Stimulated activated CD8-positive, alpha-beta memory T cell treated with anti-CD3 and anti-CD28 coated beads, Interleukin-4, amount 100 ng/mL, for 48 hours (primary cell): ENCODE measurements around the gene PCIF1.

Experiments used
- DNase-seq: peaks from one replicate; pipeline ENCODE4 v3.0.0-alpha.2; 2020

Gene PCIF1

DNA sequence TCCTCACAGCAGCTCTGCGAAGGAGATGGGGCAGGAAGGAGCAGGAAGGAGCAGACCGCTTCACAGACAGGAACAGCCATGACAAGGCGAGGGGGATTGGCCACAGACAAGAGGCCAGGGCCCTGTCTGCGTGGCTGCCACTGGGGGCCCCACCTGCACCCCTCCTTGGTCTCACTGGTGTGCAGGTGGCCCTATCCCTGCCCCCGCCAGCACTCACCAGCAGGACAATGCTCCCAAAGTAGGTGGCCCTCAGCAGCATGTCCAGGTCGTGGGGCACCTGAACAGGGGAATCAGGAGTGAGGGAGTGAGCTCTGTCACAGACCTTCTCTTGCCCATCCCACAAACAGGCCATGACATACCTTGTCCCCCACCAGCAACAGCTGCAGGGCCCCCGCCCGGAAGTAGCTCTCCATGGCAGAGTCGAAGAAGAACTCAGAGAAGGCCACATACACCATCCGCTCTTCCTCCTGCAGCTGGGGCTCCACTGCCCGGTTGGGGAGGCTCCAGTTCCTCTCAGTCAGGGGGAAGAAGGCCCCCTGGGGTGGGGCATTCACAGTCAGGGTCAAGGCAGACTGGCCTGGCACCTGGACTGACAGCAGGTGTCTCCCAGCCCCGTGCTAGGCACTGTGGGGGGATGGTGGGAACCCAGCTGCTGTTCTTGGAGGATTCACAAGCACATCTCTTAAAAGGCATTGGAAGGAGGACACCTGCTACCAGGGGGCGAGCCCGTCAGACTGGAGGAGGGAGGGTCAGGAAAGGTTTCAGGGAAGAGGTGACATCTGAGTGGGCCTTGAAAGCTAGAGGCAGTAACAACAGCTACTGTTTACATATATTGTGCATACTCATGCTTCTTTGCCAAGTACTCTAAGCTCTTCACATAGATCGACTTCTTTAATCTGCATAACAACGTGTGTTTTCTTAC lies 29.6 kb upstream of the PCIF1 start:
- DNase-seq = no peak

DNA sequence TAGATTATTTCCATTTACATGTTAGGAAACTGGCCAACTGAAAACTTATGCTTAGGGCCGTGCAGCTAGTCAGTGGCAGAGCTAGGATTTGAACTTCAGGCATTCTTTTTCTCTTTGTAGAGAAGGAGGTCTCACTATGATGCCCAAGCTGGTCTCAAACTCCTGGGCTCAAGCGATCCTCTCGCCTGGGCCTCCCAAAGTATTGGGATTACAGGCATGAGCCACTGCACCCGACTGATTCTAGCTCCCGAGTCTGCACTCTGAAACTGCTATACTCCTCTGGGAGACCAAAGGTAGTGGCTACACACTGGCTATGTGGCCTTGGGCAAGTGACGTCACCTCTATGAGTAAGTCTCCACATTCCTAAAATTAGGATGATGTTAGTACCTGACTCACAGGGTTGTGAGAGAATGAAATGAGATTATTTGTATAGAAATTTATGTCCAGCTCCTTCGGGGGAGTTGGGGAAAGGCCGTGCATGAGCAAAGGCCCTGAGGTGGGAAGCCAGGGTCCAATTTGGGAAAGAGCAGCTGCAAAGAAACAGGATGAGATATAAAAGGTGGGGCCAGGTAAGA lies 28.9 kb upstream of the PCIF1 start:
- DNase-seq = no peak

DNA sequence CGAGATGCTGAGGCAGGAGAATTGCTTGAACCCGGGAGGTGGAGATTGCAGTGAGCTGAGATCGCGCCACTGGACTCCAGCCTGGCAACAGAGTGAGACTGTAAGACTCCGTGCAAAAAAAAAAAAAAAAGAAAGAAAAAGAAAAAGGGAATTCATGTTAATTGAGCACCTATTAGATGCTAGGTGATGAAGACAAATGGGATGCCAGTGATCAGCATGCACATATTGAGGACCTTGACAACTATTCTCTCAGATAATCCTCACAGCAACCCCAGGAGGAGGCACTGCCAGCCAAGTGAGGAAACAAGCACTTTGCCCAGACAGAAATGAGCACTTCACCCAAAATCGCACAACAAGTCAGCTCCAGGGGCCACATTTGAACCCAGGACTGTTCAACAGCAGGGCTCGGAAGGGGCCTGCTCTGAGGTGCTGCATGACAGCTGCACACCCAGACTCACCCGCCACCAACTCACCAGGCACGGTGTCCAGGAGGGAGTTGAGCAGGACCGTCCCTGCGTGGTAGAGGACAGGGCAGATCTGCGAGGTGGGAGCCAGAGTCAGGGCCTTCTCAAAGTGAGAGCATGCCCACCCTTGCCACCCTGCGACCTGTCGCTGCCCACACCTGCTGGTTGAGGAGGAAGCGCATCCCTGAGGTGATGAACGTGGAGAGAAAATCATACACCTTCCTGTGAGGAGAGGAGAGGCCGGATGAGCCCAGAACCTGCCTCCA lies 27.1 kb upstream of the PCIF1 start:
- DNase-seq = no peak

DNA sequence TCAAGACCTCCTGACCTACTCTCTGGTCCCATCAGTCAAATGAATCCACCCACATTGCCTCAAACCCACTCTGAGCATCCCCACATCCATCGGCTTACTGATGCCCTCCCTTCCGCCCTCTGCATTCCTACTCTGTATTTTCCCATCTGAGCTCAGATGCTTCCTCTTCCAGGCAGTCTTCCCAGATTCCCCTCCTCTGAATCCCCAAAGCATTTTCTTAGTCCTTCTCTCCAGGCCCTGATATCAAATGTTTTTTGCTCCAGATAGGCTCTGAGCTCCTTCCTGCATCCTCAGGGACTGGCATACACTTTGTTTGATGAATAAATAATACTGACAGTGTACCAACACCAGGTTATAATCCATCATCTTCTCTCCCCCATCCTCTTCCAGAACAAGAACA lies 26.4 kb upstream of the PCIF1 start:
- DNase-seq = no peak

DNA sequence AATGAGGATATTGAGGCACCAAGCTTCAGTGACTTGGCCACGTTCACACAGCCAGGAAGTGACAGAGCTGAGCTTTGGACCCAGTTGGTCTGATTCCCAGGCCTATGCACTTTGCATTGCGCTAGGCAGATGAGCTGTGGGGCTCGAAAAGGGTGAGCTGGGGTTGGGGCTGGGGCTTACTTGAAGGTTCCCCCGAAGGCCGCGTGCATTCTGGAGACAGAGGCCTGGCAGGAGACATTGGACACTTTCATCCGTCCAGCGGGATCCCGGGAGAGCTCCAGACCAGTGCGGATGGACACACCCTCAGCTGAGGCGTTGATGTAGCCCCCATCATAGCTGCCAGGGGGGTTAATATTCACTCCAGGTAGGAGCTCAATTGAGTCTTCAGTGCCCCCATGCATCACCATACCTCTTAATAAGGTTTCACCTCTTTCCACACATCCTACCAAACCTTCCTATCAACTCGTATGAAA lies 25.1 kb upstream of the PCIF1 start:
- DNase-seq = no peak

DNA sequence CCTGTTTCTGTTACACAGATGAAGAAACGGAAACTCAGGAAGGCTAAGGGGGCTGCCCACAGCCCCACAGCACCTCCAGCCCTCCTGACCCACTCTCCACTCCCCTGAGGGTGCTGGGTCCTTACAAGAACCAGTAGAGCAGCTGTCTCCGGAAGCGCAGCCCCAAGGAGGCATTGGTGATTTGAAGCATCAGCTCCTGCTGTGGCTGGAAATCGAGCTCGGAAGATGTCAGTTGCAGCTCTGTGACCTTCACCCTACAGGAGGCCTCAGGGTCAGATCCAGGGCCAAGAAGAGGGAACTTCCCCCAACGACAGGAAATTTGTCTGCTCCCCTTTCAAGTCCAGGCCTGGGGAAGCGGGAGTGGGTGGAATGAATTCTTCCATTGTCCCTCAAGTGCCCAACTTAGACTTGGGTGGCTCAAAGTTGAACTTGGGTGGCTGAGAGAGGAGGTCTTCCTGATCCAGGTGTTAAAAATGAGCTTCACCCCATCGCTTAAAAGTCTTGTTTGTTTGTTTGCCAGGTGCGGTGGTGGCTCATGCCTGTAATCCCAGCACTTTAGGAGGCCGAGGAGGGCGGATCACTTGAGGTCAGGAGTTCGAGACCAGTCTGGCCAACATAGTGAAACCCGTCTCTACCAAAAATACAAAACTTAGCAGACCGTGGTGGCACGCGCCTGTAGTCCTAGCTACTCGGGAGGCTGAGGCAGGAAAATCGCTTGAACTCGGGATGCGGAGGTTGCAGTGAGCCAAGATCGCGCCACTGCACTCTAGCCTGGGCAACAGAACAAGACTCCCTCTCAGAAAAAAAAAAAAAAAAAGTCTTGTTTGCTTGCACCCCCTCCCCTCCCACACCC lies 24.4 kb upstream of the PCIF1 start:
- no peak for DNase-seq

DNA sequence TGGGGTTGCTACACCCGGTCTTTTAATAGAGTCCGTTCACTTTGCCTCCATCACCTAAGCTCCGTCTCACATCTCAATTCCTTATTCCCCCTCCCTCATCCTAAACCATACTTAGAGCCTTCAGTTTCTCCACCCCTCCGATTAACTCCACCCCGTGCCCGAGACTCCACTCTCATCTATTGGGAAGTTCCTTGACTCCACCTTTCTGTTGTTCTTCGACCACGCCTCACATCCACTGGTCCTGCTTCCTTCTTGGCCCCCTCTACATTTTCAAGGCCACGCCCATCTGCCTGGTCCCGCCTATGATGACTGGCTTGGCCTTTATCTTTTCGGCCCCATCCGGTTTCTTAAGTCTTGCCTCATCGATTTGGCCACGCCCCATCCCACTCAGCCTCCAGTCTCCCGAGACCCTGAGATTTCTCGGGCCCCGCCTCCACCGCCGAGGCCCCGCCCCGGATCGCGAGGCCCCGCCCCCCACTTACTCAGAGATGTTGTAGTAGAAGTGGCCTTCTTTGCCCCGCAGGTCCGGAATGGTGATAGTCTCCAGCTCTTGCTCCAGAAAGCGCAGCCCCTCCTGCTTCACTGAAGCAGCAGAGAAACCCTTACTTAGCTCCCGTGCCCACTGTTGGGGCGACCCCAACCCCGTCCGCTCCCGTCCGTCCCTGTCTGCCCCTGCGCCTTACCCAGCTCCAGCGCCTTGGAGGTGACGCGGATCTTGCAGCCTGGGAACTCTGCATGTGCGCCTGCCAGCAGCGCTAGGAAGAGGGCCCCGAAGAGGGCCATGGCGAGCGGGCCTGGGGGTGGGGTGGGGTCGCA lies 23.6 kb upstream of the PCIF1 start:
- DNase-seq = peak; percentile 100

DNA sequence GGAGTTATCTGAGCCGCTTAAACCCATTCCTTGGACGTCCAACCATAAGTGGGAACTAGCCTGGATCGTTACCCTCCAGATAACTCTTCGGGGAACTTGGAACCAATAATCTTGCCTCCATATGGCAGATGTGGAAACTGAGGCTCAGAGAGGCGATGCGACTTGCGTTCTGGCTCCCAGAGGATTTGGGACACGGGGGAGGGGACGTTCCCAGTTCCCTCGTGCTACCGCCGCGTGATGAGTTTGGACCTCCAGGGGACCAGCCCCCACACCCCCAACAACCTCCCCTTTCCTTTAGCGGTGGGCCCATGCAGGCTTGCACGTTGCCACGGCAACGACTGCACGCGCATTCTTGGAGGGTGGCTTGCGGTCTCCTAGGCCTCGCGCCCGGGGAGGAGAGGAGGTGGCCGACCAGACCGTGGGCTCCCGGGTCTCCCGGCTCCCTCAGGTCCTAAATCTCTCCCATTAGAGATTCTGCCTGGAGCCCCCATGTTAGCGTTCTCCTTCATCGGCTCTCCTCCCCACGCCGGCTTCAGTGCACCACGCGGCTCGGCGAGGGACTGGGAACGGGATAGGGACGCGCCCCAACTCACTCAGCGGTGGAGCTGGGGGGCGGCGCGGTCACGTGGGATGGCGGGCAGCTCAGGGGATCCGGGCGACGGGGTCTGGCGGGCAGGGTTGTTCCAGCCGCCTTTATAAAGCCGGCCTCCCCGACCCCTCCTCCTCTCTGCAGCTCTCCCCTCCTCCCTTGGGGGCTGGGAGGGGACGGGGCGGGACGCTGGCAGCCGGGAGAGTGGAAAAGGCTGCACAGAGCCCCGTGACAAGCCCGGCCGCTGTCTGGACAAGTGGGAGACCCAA lies 22.8 kb upstream of the PCIF1 start, which contains the start of gene PLTP:
TSS of gene PLTP (minus strand) at position 670 of the 858 bp plus-strand sequence. CDS start 703 bp downstream, outside the sequence.
- peak; percentile 61 for DNase-seq

DNA sequence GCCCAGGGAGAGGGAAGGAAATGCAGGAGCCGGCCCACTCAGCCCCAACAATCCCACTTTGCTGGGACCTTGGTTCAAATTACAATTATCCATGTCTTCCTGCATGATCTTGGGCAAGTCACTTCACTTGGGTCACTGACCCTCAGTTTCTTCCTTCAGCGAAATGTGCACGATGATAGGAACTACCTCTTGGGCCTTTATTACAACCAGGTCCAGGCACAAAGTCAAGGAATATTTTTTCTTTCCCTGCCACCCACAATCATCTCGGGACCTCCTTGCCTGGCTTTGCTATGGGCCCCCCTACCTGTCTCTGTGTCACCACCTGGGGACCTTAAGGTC lies 22.2 kb upstream of the PCIF1 start:
- no peak for DNase-seq

DNA sequence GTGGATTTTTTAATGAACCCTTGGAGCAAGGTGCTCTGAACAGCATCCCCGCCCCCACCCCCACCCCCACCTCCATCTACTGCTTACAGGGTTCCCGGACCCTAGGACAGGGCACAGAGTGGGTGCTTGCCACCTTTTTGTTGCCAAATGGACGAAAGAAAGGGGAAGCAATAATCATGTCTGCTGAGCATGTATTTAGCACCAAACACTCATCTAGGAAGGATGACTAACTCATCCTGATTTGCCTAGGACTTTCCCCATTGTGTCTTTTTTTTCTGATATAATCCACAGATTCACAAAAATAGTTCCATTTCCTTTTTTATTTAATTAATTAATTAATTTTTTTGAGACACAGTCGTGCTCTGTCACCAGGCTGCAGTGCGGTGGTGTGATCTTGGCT lies 21.4 kb upstream of the PCIF1 start:
- no peak for DNase-seq

DNA sequence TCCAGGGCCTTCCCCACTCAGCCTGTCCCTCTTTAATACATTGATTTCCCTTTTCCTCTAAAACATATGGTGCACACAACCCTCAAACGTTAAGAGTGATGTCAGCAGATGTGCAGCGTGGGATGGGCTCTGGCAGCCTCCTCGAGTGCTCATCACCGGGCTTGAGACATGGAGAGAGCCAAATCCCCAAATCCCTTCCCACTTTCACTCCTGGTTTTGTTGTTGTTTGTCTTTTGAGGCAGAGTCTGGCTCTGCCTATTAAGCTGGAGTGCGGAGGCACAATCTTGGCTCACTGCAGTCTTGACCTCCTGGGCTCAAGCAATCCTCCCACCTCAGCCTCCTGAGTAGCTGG lies 16.7 kb upstream of the PCIF1 start:
- no peak for DNase-seq

DNA sequence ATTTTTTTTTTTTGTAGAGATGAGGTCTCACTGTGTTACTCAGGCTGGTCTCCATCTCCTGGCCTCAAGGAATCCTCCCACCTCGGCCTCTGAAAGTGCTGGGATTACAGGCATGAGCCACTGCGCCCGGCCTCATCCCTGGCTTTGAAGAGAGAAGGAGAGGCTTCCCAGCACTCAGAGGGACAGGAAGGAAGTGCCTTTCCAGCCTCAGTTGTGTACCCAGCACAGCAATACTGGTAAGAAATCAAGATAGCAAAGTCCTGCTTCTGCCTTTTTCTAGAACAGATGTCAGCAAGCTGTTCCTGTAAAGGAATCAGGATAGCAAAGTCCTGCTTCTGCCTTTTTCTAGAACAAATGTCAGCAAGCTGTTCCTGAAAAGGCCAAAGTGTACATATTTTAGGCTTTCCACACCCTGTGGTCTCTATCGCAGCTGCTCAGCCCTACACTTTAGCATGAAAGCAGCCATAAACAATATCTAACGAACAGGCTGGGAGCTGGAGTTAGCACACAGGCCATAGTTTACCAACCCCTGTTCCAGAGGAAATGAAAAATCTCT lies 16.2 kb upstream of the PCIF1 start:
- no peak for DNase-seq

DNA sequence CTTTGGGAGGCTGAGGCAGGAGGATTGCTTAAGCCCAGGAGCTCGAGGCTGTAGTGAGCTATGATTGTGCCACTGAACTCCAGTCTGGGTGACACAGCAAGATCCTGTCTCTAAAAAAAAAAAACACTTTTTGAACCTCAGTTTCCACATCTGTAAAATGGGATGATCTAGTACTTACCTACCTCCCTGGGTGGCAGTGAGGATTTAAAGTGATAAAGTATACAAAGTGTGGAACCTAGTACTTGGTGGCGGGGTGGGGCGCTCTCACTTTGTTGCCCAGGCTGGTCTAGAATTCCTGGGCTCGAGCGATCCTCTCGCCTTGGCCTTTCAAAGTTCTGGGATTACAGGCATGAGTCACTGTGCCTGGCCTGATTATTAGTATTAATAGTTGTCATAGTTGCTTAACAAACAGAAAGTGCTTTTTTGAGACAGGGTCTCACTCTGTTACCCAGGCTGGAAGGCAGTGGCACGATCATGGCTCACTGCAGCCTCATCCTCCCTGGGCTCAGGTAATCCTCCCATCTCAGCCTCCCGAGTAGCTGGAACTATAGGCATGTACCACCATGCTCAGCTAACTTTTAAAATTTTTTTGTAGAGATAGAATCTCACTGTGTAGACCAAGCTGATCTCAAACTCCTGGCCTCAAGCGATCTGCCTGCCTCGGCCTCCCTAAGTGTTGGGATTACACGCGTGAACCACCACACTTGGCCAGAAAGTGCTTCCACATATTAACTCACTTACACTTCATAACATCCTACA lies 15.5 kb upstream of the PCIF1 start:
- no peak for DNase-seq

DNA sequence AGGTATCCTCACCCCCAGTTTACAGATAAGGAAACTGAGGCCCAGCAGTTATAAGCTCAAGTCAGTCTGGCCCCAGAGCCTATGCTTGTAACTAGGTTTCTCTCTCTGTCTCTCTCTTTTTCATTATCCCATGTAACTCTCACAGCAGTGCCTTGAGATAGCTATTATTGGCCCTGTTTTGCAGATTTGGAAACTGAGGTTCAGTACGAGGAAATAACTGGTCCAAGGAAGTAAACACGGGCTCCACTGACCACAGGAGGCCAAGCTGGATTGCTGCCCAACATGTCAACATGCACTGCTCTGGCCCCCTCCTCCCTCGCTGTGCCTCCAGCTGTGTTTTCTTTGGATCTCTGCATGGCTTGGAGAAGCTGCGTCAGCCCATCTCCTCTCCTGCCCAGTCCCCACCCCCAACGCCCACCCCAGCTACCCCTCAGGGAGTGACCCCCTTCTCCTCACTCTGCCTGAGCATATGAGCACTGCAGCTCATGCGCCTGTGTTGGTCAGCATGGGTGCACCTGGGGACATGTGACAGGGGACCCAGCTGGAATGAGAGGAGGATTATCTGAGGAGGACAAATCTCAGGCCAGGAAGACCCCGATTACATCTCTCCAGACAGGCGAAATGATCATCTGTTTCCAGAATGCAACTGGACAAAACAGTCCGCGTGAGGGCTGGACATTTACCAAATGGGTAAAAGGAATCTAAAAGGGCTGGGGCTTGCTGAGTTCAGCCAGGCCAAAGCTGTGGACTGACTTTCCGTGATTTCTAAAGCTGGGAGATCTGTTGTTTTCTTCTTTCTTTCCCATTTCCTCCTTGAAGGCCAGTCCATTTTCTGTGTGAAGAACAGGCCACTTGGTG lies 14.7 kb upstream of the PCIF1 start:
- DNase-seq = no peak

DNA sequence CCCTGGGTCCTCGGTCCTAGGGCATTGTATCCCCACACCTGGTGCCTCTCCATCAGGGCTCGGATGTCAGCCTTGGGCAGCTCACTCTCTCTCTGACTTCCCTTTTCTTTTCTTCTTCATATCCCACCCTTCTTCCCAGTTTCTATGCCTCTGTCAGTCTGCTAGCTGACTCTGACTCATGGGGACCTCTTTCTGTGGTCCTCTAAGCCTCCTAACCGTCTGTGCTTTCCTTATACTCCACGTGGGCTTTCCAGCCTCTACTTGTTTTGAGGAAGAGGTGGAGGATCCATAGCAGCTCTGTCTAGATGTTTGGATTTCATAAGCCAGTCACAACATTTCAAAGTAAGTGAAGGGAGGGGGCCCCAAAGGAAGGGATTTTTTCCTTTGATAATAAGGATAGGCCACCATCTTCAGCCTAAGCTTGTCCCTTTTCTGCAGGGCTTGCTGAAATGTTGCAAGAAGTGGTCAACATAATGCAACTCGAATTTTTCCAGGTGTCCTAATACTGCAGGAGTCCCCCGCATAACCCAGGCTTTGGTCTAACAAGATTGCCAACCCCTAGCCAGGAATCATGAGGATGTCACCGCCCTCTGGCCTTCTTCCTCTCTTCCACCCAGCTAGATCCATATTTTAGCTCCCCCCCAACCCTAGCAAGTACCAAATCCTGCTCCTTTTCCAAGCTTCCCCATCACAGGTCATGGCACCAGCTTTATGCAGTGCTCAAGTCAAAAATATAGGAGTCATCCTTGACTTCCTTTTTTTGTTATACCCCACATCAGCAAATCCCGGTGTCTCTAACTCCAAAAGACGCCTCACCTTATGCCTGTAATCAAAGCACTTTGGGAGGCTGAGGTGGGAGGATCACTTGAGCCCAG lies 13.8 kb upstream of the PCIF1 start:
- no peak for DNase-seq

DNA sequence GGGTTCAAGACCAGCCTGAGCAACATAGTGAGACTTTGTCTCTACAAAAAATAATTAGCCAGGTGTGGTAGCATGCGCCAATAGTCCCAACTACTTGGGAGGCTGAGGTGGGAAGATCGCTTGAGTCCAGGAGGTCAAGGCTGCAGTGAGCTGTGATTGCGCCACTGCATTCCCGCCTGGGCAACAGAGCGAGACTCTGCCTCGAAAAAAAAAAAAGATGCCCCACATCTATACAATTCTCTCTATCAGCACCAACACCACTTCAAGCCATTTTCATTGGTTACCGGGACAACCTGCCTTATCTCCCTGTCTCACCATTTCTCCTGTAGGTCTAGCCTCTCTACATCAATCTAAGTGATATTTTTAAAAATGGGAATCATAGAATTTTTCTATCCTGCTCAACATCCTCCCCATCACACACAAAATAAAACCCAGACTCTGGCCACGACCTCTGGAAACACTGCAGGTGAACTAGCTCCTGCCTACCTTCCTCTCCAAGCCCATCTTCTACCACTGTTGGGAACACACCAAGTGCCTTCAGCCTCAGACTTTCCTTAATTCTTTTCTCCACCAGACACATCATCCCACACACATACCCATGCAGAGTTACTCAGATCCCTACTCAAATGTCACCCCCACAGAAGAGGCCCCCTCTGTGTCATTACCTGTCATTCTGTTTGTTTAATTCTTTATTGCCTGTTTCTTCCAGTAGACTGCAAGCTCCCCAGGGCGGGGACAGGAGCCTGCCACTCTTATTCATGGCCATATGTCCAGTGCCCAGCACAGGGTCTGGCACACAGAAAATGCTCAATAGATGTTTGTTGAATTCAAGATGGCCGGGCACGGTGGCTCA lies 12.9 kb upstream of the PCIF1 start:
- no peak for DNase-seq
